ENCODE results near the gene OR2A1. TPM values are rescaled to one million over a fixed set of nuclear protein-coding genes. Genes with fewer than 3 reads are reported as not detected.
"Not testable (repeated sequence)": the region's sequence is repeated elsewhere in the genome, so short reads cannot be mapped to it uniquely, and the experiment has no call there.

The OR2A1 gene, protein sequence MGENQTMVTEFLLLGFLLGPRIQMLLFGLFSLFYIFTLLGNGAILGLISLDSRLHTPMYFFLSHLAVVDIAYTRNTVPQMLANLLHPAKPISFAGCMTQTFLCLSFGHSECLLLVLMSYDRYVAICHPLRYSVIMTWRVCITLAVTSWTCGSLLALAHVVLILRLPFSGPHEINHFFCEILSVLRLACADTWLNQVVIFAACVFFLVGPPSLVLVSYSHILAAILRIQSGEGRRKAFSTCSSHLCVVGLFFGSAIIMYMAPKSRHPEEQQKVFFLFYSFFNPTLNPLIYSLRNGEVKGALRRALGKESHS
- total RNA-seq, result not detected

DNA sequence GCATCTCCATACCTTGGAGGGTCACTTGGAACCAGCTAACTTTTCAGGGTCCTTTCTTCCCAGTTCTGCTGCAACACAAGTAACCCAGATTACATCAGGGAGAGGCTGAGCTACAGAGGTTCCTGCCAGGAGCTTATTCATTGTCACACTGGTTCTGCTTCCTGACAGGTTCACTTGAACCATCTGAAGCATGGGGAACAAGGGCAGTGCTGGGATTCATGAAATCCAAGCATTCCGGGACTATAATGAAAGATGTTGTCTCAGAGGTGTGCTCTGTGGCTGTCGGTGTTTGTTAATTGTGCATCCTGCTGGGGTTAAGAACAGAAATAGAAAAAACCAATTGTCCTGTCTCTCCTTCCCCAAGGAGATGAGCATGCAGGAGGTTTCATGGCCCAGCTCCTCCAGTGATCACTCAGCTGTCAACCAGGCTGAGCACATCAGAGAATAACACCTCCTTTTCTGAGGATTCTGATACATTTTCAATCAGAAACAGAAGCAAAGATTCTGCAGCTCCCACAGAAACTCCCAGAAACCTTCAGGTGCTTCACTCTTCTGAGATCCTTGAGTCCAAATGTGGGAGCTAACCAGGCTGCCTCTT is at the start of gene OR2A1:
OR2A1 (plus strand) TSS at position 548 of the 598 bp plus-strand sequence. CDS start 5,706 bp downstream, outside the sequence.
- H3K9me3 ChIP-seq; H3K4me3 ChIP-seq; H3K27me3 ChIP-seq; H3K9ac ChIP-seq (ENCODE audit: low read depth in 2 of 2, low read length in 2 of 2); intact Hi-C loops (cut with DNase I); H3K27ac ChIP-seq; H3K4me1 ChIP-seq; DNase-seq; H3K36me3 ChIP-seq: not testable (repeated sequence)

DNA sequence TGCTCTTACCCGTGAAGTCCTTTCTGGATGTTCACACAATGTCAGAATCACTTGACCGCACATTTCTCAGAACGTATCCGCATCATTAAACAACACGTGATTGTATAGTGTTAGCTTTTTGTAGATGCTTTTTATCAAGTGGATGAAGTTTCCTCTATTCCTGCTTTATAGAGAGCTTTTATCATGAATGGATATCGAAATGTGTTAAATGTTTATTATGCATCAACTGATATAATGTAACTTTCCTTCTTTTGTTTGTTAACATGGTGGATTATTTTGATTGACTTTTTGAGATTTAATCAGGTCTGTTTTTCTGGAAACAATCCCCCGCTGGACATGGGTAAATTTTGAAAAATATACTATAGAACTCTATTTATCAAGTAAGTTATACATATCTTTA is 47.5 kb upstream of the OR2A1 start, which contains the start of gene OR2A7:
OR2A7 (minus strand) TSS at position 101 of the 400 bp plus-strand sequence. CDS start 5,164 bp downstream, outside the sequence.
- H3K27me3 ChIP-seq; H3K4me1 ChIP-seq; H3K9me3 ChIP-seq; intact Hi-C loops (cut with DNase I); H3K4me3 ChIP-seq; DNase-seq; H3K36me3 ChIP-seq; H3K9ac ChIP-seq (ENCODE audit: low read depth in 2 of 2, low read length in 2 of 2); H3K27ac ChIP-seq: not testable (repeated sequence)

DNA sequence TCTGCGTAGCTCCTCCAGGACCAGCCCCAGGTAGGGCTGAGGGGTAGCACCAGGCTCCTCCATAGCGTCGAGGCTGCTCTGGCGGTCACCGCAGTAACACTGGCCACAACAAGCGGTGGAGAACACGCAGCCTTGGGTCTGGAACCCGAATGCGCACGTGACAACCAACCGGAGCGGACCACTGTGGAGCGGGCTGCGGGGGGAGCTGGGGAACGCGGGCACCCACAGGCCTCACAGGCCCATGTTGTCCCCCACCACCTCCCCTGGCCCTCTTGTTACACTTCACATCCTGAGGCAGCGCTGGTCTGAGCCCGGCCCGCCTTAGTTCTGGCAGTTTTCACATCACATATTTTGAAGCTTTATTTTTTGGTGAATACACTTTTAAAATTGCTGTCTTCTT is 43.0 kb upstream of the OR2A1 start, which contains the start of gene CTAGE8:
CTAGE8 (minus strand) TSS at position 101 of the 400 bp plus-strand sequence; CDS start at position 63, 38 bp downstream.
- H3K9ac ChIP-seq (ENCODE audit: low read depth in 2 of 2, low read length in 2 of 2); H3K27ac ChIP-seq; H3K27me3 ChIP-seq; H3K4me3 ChIP-seq; H3K9me3 ChIP-seq; H3K36me3 ChIP-seq; H3K4me1 ChIP-seq; DNase-seq; intact Hi-C loops (cut with DNase I): not testable (repeated sequence)

DNA sequence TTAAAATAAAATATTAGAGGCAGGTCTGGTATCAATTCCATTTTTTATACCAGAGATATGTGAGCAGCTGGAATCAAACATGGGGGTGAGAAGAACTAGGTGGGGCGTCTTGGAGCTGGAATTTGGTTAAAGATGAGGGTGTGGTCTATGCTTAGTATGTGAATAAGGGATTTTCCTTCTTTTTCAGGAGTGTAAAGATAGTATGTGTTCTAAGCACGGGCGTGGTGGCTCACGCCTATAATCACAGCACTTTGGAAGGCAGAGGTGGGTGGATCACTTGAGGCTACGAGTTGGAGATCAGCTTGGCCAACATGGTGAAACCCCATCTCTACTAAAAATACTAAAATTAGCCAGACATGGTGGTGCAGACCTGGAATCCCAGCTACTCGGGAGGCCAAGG is 36.9 kb upstream of the OR2A1 start:
- H3K4me3 ChIP-seq; H3K9me3 ChIP-seq; H3K9ac ChIP-seq (ENCODE audit: low read depth in 2 of 2, low read length in 2 of 2); H3K36me3 ChIP-seq; H3K27me3 ChIP-seq; H3K27ac ChIP-seq; DNase-seq; H3K4me1 ChIP-seq; intact Hi-C loops (cut with DNase I): not testable (repeated sequence)

DNA sequence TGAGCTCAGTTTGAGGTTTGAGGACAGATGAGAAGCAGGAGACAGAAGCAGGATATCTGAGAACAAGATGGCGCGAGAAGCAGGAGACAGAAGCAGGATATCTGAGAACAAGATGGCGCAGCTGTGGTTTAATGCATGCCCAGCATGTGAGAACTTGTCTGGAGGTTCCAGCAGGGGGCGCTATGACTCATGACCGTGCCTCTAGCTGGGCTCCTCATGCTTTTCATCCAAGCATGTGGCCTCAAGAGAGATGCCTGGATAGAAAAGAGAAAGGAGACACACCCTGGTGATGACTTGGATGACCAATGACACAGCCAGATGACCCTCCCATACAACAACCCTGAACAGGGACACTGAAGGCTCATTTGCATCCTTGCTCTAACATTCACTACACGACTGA is 32.2 kb upstream of the OR2A1 start:
- H3K9ac ChIP-seq (ENCODE audit: low read depth in 2 of 2, low read length in 2 of 2); H3K27me3 ChIP-seq; H3K4me3 ChIP-seq; DNase-seq; H3K27ac ChIP-seq; H3K36me3 ChIP-seq; intact Hi-C loops (cut with DNase I); H3K4me1 ChIP-seq; H3K9me3 ChIP-seq: not testable (repeated sequence)

DNA sequence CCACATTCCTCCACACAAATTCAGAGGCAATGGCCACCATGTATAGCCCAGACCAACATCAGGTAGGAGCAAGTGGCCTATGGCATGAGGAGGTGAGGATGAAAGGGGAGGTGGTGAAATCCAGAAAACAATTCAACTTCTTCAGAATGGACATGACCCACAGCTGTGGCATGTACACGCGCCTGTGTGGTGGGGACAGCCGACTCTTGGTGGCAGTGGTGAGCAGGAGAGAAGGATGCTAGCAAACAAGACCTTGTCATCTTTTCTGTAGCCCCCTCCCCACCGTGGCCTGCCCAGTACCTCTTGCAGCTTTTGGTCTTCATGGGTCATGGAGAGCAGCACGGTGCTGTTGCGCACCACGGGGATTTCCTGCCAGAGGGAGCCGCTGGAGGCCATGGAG is 30.2 kb upstream of the OR2A1 start:
- H3K36me3 ChIP-seq; H3K4me1 ChIP-seq; H3K4me3 ChIP-seq; intact Hi-C loops (cut with DNase I); DNase-seq; H3K27ac ChIP-seq; H3K9ac ChIP-seq (ENCODE audit: low read depth in 2 of 2, low read length in 2 of 2); H3K9me3 ChIP-seq; H3K27me3 ChIP-seq: not testable (repeated sequence)

DNA sequence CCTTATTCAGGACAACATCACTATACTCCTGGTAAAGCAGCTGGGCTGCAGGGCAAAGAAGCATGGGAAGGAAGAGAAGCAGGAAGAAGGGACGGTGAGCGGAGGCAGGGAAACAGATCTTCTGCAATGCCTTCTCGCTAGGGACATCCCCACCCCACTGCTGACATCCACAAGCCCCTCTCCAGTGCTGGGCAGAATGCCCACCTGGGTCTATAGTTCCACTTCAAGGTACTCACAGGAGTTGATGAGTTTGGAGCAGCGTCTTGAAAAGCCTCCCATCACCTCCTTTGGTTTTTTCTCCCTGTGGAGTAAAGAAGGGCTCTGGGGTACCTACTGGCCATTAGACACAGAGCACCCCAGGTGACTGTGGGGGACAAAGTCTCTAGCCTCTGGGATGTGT is 29.7 kb upstream of the OR2A1 start:
- H3K4me3 ChIP-seq; H3K9me3 ChIP-seq; H3K27me3 ChIP-seq; H3K36me3 ChIP-seq; H3K9ac ChIP-seq (ENCODE audit: low read depth in 2 of 2, low read length in 2 of 2); intact Hi-C loops (cut with DNase I); H3K27ac ChIP-seq; DNase-seq; H3K4me1 ChIP-seq: not testable (repeated sequence)

DNA sequence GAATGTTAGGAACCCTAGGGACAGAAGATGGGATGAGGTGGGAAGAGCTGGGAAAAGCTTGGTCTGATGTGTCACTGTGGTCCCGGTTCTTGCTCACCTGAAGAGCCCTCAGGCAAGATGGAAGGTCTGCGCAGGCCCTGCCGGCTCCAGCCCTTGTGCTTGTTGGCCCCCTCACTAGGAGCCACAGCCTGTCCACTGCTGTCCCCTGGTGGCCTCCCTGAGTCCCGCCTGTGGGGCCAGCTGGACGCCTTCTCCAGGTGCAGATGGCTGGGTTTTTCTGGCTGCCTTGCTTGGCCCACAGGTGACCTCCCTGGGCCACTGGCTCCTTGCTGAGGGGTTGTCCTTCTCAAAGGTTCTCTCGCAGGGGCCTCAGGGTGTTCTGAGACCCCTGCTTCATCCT is 28.5 kb upstream of the OR2A1 start:
- H3K36me3 ChIP-seq; H3K9ac ChIP-seq (ENCODE audit: low read depth in 2 of 2, low read length in 2 of 2); DNase-seq; H3K4me3 ChIP-seq; H3K27me3 ChIP-seq; H3K4me1 ChIP-seq; H3K27ac ChIP-seq; H3K9me3 ChIP-seq; intact Hi-C loops (cut with DNase I): not testable (repeated sequence)

DNA sequence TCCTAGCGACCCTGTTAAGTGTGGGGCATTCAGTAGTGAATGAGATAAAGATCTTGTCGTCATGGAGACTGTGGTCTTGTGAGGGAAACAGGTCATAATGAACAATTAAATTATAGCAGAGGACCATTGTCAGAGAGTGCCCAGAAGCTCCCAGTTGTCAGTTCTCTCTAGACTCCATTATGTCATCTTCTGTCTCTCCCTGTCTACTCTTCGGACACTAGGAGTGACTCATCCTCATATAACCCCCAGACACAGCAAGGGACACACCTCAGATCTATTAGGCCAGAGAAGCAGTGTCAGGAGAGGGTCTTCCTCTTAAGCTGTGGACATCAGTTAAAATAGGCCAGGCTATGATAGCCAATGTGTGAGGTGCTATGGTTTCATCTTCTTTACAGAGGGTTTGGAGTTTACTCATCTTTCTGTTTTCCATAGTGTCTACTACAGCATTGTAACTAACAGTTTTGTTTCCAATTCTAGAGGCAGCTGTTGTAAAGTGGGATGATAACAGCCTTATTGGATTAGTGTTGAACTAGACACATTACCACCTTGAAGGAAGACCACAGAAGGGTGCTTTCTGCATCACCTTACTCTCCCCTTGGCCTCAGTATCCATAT is 24.9 kb upstream of the OR2A1 start:
- H3K4me1 ChIP-seq; H3K27ac ChIP-seq; DNase-seq; H3K9ac ChIP-seq (ENCODE audit: low read depth in 2 of 2, low read length in 2 of 2); intact Hi-C loops (cut with DNase I); H3K27me3 ChIP-seq; H3K4me3 ChIP-seq; H3K9me3 ChIP-seq; H3K36me3 ChIP-seq: not testable (repeated sequence)

DNA sequence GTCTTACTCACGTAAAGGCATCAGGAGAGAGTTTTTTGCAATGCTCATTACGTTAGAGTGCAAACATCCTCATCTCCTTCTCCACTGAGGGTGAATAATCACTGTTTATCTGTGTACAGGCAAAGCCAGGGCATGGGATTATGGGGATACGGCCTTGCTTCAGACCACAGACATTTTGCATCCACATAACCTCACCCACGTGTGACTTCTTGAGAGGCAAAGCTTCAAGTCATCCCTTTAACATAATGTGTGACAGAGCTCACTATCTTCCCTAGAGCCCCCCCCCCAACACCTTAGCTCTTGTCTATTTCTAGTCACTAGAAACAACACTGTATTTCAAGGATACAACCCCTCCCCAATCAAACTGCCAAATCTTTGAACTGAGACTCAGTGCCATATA is 20.6 kb upstream of the OR2A1 start:
- H3K36me3 ChIP-seq; H3K4me3 ChIP-seq; H3K27ac ChIP-seq; H3K9me3 ChIP-seq; H3K4me1 ChIP-seq; DNase-seq; H3K27me3 ChIP-seq; H3K9ac ChIP-seq (ENCODE audit: low read depth in 2 of 2, low read length in 2 of 2); intact Hi-C loops (cut with DNase I): not testable (repeated sequence)

DNA sequence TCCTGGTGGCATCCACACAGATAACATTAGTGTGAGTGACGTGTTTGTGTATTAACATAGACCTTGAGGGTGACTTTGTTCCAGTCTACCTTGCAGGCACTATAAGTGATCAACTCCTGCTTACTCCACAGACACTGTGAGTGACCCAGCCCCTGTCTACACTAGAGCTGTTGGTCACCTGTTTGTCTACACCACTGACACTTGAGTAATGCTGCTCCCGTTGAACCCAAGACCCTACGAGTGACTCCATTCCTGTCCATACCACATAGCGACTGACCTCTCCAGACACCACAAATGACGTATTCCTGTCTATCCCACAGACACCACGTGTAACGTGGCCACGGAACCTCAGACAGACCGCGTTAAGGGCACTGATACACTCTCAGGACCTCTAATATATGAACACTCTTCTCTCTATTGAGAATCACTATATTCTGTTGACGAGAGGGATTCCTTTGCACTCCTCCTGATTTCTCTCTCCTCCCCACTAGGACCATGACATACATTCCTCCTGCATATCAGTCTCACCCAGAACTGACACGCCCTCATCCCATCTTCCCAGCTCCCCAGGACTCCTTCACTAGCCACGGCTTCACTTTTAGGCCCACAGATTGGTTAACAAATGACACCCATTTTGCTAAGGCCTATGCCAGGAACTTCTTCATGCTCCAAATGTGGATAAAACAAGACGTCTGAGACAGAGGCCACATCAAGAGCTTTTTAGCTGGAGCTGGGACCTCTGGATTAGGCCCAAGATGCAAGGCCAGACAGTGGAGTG is 19.6 kb upstream of the OR2A1 start:
- H3K36me3 ChIP-seq; H3K4me1 ChIP-seq; H3K4me3 ChIP-seq; H3K27ac ChIP-seq; H3K9me3 ChIP-seq; H3K27me3 ChIP-seq; intact Hi-C loops (cut with DNase I); H3K9ac ChIP-seq (ENCODE audit: low read depth in 2 of 2, low read length in 2 of 2); DNase-seq: not testable (repeated sequence)

DNA sequence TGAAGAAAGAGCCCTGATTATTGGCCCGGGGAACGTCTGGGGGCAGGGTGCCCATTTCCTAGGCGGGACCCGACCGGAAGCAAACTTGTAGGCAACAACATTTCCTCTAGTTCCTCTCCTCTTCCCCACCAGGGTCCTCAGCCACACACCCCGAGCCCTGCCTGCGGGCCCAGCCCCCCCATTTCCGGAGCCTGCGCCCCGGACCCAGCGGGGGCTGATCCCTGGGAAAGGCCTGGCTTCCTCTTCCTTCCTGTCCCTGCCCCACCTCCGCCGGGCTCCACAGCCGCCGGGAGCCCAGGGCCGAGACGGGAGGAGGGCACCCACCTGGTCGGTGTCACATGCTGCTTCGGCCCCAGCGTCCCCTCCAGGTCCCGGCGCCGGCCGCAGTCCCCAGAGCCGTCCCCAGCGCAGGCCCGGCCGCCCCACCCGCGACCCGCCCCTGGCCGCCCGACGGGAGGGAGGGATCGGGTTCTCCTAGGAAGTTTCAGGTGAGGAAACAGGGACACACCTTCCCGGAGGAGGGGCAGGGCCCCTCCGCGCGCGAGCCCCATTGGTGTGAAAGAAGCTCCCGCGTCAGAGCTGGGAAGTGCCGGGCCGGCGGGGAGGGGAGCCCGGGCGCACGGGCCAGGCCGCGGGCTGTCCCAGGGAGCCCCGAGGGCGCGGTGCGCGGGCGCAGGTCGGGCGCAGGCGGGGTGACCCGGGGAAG is 18.3 kb upstream of the OR2A1 start:
- H3K4me1 ChIP-seq; H3K27me3 ChIP-seq; H3K36me3 ChIP-seq; H3K4me3 ChIP-seq; H3K27ac ChIP-seq; H3K9ac ChIP-seq (ENCODE audit: low read depth in 2 of 2, low read length in 2 of 2); H3K9me3 ChIP-seq; intact Hi-C loops (cut with DNase I): not testable (repeated sequence)
- peak; percentile 52 for DNase-seq

All from colonic mucosa (tissue), 4 donors.